ENCODE measurements around the gene PDZRN3.
"Not testable (repeated sequence)": the region's sequence is repeated elsewhere in the genome, so short reads cannot be mapped to it uniquely, and the experiment has no call there.

PDZRN3 gene

DNA sequence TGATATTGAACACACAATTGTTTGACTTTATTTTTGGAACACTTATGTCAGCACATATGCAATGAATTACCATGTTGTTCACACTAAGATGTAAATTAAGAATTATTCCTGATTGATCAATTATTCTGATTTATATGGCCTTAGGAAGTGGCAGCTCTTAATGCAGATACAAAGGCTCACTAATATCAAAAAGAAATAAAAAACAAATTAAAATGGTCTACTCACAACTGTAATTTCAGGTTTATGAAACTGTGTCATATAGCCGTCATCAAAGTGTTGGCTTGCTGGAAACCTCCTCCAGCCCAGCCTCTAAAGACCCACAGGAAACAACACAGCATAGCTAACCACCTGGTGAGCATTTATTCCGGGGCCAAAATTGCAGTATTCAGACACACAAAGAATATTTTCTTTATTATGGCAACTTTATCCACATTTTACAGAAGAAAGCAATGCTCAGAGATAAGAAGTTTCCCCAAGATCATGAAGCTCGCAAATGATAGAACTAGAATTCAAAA lies 33.4 kb downstream of the PDZRN3 start:
- DNase-seq (ENCODE audit: low read depth in 2 of 2): no peak

DNA sequence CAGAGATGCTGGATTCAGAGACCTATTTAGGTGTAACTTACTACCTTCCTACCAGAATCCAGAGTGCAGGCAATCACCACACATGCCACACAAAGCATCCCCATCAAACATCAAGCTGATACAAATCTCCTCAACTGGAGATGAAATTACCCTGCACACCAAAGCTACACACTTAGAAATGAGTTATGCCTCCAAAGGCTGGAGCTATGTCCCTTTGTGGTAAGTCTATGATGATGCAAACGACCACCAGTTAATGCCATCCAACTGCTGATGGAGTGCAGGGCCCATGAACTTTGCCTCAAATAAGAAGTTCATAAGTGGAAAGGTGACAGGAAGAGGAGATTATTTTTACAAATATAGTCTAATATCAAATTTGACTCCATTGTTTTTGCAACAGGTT lies 38.1 kb downstream of the PDZRN3 start:
- no peak for DNase-seq (ENCODE audit: low read depth in 2 of 2)

DNA sequence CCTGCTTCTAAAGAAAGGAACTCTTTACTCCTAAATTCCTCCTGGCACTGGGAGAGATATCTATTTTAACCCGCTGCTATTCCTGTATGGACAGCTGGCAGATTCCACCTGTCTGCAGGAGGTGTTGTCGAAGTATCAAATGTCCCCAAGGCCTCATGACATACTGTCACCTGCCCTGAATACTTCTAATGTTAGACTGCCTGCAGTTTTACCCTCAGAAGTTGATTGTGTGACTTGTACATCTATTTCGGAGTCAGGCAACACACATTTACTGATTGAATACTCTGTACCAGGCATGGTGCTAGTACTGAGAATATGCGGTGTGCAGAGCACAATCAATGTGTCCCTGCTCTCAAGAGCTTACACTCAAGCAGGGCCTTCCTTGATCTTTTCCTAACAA lies 38.6 kb downstream of the PDZRN3 start:
- no peak for DNase-seq (ENCODE audit: low read depth in 2 of 2)

DNA sequence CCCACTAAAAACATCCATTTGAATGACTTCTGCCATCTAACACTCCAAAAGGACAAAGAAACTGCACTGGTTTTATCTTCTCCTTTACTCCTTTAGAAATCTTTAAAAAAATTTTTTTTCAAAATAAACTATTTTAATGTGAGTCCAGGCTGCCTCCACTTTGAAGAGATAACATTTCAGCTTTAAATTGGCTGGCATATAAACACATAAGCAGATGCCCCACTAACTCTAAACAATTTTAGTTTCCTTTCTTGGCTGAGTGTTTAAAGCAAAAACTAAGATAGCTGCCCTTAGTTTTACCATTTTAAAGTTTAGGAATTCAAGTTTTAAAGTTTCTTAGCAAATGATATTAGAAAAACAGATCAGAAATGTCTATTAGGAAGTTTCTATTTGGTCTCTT lies 39.9 kb downstream of the PDZRN3 start:
- DNase-seq (ENCODE audit: low read depth in 2 of 2): no peak

DNA sequence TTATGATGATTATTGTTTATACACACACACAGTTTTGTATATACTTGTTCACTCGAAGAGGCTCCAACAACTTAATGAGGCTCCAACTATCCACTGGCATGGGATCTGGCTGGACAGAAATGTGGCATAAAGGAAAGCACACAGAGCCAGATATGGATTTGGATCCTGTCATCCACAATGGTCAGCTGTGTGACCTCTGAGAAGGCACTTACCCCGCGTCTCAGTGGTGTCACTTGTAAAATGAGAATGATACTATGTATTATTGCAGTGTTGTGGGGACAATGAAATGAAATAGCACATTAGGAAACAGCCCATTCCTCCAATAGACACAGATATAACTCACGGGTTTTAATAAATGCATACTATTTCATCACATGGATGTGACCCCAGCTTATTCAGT lies 42.2 kb downstream of the PDZRN3 start:
- DNase-seq (ENCODE audit: low read depth in 2 of 2): no peak

DNA sequence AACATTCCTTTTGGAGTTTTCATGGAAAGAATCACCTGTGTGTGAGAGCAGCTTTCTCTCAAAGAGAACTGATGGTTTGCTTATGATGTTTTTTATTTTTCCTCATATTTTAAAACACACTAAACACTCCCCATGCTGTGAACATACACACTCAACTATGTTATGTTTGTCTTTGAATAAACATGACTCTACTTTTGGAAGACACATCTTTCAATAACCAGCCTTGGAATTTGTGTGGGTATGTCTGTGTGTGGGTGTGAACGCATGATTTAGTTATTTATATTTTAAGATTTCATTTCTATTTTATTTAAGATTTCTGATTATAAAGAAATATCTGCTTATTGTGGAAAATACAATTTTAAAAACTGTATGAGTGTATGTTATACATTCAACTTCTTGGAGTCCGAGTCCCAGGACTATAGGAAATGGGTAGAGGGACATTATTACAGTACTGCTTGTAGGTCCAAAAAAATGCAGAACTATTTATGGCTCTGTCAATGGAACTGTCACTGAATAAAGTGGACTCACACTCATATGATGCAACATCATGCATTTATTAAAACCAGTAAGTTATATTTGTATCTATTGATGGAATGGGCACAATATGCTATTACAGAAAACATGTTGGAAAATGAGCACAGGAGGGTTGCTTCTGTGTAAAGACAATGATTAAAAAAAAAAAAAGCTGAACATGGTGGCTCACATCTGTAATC lies 43.5 kb downstream of the PDZRN3 start:
- DNase-seq (ENCODE audit: low read depth in 2 of 2): no peak

DNA sequence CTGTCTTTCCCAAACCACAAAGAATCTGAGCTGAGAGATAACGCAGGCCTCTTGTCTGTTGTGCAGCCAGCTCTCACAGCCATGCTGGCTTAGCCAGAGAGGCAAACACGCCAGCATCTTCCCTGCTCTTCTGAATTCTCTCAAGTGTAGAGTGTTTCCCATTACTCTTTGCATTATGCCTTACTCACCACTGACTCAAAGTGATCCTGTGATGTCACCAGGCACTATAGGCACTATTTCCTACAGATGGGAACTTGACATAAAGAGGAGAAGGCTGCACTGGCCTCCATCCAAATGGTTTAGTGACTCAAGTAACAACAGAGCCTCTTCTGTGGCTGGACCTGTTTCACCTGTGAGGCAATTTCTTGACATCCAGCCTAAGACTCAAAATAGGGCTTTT lies 44.4 kb downstream of the PDZRN3 start:
- no peak for DNase-seq (ENCODE audit: low read depth in 2 of 2)

DNA sequence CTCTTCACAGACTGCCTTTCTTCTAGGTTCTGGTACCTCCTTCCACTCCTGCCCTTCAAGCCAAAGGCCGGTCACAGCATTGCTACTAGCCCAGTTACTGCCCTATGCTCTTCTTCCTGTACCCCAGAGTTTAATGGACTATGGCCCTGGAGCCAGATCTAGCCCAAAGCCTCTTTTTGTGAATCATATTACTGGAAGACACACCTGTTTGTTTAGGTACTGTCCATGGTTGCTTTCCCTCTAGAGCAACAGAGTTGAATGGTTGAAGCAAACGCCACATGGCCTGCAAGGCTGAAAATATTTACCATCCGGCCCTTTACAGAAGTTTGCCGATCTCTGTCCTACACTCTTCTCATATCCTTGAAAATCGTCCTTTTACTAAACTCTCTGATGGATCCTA lies 47.0 kb downstream of the PDZRN3 start:
- no peak for DNase-seq (ENCODE audit: low read depth in 2 of 2)

DNA sequence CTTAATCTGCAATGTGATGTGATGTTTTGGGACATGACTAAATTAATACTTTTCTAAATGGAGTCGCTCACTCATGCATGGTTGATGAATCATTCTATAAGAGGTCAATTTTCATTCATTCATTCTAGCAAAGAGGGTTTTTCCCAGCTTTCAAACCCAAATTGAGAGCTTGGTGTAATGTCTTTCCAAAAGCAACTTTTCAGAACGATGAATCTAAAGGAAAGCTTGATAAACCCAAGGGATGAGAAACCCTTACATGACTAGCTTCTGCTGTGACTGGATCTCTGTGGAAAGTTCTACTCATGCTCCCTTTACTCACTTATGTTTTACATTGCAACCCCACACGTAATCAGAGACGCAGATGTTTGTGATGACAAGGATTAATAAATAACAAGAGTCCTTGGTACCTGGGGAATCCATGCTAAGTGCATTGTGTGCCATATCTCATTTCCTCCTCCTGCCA lies 47.7 kb downstream of the PDZRN3 start:
- no peak for DNase-seq (ENCODE audit: low read depth in 2 of 2)

DNA sequence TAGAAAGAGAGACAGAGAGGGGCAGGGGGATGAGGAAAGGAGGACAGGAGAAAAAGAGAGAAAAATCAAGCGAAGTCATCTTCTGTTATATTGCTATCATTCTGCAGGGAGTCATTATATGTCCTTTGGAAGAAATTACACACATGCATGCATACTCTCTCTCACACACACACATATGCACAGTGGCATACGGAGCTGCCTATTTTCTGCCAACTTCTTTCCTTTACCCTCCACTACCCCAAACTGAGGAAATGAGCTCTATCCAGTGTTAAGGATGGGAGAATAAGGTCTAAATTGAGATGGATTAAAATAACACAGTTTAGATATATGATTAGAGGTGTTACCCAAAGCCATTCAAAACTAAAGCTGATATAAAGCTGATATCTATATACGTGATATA lies 48.8 kb downstream of the PDZRN3 start:
- DNase-seq (ENCODE audit: low read depth in 2 of 2): no peak

DNA sequence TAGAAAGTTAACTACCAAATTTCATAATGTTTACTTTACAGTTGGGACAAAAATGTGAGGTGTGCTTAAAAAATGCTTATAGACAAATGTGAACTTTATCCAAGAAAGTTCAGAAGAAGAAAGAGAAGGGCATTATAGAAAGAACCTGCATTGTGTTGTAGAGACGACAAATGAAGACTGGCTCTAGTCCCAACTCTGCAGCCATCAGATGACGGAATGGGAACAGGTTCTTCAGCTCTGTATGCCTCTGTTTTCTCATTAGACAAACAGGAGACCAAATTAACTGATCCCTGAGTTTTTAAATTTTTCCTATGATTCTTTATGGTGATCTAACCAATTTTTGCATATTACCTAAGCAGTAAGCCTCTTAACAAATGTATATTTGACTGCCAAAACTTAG lies 49.2 kb downstream of the PDZRN3 start:
- DNase-seq (ENCODE audit: low read depth in 2 of 2): no peak

DNA sequence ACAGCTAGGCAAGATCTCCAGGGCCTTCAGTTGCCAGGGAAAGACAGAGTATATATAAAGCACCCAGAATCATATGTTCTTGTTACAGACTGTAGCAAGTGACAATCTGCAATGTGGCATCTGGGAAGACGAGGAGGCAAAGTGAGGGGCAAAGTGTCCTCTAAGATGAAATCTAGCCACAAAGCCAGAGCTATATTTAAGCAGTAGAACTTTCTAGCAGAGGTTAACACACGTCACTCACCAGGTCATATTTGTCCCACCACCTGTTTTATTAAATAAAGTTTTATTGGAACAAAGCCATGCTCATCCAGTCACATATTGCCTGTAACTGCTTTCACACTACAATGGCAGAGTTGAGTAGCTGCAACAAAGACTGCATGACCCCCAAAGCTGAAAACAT lies 51.5 kb downstream of the PDZRN3 start:
- no peak for DNase-seq (ENCODE audit: low read depth in 2 of 2)

DNA sequence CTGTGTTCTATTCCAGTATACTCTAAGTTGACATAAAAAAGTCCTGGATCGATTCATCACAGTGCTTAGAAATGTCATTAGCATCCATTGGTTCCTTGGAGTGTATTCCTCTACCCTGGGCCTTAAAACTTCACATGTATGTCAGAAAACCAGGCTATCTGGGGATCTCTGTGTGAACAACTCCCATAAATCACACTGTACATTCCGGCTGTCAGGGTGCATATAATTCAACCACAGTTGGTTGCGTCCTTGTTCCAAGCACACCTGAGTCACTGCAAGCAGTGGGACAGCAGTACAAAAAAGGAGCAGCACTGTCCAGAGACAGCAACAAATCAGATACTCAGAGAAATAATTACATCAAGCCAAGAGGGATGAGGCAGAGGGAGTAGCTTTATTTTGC lies 52.4 kb downstream of the PDZRN3 start:
- no peak for DNase-seq (ENCODE audit: low read depth in 2 of 2)

DNA sequence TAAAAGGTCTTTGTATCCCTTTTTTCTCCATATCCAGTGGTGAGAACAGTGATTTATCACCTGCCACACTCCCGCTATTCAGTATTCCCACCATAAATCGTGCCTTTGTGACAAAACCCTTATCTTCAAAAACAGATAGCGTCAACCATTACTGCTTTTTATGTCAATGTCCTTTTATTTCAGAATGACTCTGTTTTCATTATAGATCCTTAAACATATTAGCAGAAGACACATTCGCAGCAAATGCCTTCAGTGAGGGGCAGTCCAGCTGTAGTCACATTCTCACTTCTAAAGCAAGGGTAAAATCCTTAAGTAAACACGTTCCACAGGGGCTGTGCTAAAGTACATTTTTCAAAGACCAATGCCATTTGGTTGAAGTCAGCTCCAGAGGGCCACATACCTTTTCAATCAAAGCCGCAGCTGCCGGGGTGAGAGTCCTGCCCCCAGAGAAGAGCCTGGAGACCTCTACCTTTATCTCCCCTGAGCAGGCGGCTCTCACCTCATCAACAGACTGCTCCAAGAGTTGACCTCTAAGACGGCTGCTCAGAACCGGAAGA lies 53.4 kb downstream of the PDZRN3 start:
- DNase-seq (ENCODE audit: low read depth in 2 of 2): no peak

DNA sequence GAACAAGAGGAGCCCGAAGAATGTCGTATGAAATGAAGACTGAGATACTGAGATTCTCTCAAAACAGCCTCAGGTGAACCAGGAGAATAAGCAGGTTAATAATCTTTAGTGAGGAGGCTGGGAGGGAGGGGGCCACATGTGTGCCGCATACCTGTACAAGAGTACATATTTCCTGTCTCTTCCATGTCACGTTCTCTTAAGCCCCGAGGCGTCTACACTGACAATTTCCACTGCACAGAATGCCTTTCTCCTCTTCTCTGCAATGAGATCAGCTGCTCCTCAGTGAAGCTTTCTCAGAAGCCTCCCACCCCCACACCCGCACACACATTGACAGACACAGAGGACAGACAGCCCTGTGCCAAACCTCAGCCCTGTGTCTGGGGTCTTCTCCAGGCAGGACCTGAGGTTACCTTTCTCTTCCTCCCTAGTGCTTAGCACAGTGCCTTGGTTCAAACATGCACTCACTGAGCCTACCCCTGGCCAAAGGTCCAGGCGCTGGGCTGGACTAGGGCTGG lies 55.4 kb downstream of the PDZRN3 start:
- no peak for DNase-seq (ENCODE audit: low read depth in 2 of 2)

DNA sequence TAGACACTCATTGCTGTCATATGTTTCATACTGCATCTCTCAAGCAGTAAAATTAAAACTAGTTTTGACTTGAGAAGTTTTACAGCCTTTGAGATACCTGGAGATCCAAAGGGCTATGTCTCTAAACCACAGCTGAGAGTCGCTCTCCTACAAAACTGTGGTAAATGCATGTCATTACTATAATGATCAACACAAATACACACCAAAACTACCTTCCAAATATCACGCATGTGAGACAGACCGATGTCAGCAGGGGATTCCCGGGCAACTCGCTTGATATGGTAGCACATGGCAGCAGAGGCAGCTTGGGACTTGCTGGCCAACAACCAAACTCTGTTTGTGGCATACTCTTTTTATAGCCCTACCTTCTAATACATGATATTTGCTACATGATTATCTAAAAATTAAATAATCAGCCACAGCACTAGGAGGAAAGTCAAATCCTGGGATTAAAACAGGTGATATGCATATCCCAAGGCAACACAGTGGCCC lies 56.3 kb downstream of the PDZRN3 start:
- DNase-seq (ENCODE audit: low read depth in 2 of 2): no peak

DNA sequence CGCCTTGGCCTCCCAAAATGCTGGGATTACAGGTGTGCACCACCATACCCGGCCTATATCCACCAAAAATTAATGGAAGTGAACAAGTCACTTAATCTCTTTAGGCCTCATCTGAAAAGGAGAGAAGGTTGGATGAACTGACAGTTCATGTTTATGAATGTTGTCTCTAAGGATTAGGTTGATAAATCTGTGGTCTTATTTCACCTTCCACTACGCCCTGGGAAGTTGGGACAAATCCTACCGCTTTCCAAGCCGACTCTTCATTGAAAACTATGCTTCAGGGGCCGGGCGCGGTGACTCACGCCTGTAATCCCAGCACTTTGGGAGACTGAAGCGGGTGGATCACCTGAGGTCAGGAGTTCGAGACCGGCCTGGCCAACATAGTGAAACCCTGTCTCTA lies 59.4 kb downstream of the PDZRN3 start:
- DNase-seq (ENCODE audit: low read depth in 2 of 2): not testable (repeated sequence)

DNA sequence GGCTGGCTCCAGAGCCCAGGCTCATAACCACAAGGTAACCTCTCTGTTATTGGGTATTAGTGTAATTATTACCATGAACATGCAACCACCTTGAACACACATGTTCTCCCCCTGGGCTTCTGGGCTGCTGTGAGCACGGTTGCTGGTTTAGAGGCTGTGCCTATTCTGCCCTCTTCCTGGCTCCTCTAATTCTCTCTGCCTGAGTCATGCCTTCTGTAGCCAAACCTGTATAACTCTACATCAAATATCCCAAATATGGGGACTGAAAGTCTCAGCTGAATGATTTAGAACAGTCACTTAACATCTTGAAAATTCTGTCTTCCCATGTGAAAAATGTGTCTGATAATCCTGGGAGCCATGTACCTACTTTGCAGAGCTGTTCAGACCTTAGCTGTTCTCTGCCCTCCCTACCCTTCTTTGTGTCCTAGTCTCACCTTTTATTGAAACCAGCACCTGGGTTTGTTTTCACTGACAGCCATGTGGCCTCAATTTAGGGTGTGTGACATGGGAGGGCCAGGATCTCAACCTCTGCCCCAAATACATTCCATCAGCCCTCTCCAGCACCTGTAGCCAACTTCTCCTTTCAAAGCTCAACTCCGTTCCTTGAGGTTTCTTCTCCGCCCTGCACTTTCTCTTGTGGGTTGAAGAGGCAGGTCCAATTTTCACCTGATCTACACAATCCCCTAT lies 60.7 kb downstream of the PDZRN3 start:
- DNase-seq (ENCODE audit: low read depth in 2 of 2): no peak

DNA sequence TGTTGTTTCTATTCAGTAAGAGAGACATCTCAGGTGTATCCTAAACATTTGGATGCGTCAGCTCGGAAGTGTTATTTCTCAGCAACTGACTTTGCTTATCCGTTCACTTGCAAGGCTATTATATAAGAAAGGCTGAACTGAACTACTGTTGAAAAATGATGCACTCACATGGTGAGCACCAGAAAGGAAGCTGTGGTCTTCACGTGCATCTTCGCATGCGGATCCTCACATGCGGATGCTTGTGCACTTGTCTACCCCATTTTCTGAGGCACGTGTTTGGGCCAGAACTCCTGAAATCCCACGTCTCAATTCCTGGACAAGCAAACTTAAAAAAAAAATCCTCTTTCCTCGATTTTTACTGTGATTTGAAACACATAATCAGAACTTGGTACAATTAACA lies 63.2 kb downstream of the PDZRN3 start:
- DNase-seq (ENCODE audit: low read depth in 2 of 2): no peak

DNA sequence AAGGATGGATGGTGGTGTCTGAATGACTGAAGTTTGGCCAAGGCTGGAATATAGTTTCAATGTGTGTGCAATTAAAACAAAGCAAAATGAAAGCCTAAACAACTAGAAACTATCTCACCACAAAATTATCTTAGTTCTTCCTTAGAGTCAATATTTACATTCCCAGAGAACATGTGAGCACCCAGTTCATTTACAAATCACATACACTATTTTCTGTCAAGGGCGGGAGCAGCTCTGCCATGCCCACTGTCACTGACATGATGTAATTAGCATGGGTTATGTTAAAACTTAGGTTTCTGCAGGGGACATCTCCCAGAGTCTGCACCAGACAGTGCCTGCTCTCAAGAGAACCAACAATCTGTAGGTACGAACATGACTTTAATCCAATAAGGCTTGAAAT lies 65.0 kb downstream of the PDZRN3 start:
- DNase-seq (ENCODE audit: low read depth in 2 of 2): no peak

DNA sequence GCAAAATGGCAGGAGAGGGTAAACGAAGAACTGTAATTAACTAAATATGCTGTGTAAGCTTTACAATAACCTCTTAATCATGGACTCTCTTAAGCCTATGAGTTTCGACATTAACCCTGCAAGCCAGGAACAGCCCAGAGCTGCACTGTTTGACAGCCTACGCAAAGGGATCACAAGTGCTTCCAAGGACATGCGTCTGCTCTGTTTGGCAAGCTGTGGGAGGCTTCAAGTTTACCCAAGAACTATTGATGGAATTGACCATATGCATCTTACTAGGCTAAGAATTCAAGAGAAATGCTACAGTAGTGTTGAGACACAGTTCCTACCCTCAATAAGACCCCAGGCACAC lies 66.0 kb downstream of the PDZRN3 start:
- DNase-seq (ENCODE audit: low read depth in 2 of 2): no peak

DNA sequence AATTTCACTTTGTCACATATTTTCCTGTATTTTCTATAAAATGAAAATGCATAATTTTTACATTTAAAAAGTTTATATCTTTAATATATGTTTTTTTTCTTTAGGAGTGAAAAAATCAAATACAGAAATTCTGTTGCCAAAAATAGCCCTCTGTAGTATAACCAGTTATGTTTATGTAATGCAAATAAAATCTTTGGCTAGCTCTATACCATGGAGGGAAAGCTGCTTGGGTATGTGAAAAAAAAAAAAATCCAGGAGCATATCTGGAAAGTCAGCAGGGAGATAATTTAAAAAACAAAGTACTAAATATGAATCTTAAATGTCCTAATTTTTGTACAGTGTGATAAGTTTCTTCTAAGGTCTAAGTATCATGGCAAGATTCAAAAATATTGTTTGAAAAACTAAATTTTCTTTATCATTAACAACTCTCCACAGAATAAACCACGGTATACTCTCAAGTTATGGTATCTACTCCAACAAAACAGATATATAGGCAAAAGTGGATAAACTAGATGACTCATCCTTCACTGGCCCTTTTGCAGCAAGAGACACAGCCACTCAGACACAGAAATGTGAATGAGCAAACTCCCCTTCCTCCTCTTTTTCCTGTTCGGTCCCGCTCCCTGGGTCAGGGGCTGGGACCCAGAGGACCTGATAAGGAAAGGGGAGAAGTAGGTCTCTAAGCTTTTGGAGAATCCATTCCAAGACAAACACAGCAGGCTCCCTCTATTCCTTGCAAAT lies 66.6 kb downstream of the PDZRN3 start:
- DNase-seq (ENCODE audit: low read depth in 2 of 2): no peak

All from stimulated activated CD8-positive, alpha-beta memory T cell treated with anti-CD3 and anti-CD28 coated beads, Interleukin-2, amount 100 ng/mL, for 1 hour (primary cell).